VCaP (cell line): ENCODE data around the gene FETUB.

Source experiments
- H3K27ac ChIP-seq: fragments of 450-650 bp; 2 replicates; pipeline ENCODE4 v1.5.1; 2017
- TF ChIP-seq, protein P1 (sequence below): fragments of 450-650 bp; conservative IDR thresholded peaks from 2 replicates; pipeline ENCODE4 v1.5.1; 2017; ENCODE audit warnings: mild to moderate bottlenecking, moderate library complexity

The FETUB gene

DNA sequence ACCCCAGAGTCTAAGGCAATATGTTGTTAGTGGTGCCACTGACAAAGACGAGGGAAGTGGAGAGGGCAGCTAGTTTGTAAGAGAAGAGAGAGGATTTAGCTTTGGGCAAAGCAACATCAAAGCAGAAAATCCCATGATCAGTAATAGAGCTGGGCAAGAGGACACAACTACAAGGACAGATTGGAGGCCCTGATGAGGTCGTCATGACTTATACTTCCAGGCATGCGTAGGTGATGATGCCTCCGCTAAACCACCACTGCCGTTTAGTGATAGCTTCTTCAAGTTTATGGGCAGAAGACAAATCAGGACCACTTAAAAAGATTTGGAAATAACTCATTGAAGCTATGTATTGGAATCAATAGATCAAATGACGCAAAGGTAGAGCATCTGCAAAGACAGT, 28.2 kb downstream of the FETUB start:
- TF ChIP-seq, protein P1, sequence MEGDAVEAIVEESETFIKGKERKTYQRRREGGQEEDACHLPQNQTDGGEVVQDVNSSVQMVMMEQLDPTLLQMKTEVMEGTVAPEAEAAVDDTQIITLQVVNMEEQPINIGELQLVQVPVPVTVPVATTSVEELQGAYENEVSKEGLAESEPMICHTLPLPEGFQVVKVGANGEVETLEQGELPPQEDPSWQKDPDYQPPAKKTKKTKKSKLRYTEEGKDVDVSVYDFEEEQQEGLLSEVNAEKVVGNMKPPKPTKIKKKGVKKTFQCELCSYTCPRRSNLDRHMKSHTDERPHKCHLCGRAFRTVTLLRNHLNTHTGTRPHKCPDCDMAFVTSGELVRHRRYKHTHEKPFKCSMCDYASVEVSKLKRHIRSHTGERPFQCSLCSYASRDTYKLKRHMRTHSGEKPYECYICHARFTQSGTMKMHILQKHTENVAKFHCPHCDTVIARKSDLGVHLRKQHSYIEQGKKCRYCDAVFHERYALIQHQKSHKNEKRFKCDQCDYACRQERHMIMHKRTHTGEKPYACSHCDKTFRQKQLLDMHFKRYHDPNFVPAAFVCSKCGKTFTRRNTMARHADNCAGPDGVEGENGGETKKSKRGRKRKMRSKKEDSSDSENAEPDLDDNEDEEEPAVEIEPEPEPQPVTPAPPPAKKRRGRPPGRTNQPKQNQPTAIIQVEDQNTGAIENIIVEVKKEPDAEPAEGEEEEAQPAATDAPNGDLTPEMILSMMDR: no peak

DNA sequence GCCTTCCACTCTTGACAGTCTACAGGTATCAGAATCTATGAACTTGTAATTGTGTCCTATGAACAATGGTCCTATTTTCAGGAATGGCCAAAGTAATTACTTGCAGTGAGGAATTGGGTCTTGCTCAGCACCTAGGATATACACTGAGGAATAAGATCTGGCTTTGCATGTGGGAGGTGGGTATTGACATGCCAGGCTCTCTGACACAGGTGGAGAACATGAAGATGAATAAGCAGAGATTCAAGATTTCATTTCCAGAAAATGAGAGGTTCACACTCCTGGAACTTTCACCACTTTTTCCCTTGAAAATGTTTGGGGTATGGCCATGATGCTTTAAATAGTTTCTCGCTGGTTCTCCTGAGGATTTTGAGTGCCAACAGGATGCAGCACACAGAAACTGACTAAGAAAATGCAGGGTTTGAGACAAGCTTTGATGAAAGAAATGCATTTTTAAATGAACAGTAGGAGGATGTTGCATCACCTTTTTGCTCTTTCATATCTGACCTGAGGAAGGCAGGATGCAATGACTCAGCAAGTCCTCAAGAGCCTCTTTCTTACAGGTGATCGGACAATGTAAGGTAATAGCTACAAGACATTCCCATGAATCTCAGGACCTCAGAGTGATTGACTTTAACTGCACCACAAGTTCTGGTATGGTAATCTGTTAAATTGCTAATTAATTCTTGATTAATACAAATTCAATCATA, 29.3 kb downstream of the FETUB start:
- TF ChIP-seq, protein P1: no peak
- H3K27ac ChIP-seq: no peak overlapping the region

More for the DNA sequence above, 28.2 kb downstream of the FETUB start:
- no peak overlapping the region for H3K27ac ChIP-seq

DNA sequence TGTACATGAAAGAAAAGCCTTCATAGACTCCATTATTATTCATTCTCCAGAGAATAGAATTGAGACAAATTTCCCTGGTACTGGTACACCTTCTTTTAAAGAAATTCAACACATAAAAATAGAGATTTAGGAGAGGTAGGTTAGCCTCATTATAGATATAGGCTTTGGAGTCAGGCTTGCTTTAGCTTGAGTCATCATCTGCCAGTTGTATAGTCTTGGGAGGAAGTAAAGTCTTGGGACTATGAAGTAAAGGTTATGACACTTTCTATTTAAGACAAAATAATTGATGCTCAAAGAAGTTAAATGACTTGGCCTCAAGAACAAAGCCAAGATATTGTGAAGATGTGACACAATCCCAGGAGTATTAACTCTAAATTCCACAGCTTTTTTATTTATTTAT, 30.0 kb downstream of the FETUB start:
- no peak overlapping the region for H3K27ac ChIP-seq
- TF ChIP-seq, protein P1: no peak

DNA sequence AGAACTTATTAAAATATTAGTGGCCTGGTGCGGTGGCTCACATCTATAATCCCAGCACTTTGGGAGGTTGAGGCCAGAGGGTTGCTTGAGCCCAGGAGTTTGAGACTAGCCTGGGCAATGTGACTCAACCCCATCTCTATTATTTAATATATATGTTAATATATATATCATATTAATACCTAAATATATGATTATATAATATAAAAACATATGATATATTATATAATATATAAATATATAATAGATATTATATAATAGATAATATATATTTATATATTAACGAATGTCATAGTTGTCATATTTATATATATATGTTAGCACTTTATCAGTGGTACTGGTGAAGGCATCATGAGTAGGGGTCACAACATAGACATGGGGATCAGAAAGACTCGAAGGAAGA, 30.9 kb downstream of the FETUB start:
- no peak overlapping the region for H3K27ac ChIP-seq
- TF ChIP-seq, protein P1: no peak

GRCh38 chr3:186678604-186679003, 38.4 kb downstream of the FETUB start:
- no peak overlapping the region for H3K27ac ChIP-seq
- TF ChIP-seq, protein P1: no peak

DNA sequence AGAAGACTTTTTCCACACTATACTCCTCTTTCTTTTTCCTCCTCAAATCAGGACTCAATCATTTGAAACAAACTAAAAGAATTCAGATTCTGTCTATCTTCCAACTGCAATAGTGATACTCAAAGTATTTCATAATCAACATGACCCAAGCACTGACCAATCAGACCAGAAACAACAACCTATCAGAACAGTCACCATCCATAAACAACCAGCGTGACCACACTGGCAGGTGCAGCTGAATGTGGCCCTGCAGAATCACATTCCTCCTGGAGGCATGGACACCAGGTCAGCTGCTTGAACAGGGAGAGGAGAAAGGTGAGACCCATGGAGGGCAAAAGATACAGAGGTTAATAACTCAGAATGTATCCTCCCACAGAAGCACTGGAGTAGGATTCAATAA, 39.0 kb downstream of the FETUB start:
- H3K27ac ChIP-seq: no peak overlapping the region
- TF ChIP-seq, protein P1: no peak

DNA sequence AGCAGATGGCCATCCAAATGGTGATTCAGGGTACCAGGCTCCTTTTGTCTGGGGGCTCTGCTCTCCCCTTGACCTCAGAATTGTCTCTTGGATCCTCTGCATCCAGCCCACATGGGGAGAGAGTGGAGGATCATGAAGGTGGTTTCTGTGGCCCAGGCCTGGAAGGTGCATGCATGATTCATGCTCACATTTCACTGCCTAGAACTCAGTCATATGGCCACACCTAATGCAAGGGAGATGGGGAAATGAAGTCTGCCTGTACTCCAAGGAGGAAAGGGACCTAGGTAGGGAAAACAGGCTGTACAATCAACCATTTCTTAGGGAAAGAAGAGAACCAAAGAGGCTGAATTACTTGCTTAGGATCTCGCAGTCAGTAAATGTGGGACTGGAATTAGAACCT, 40.7 kb downstream of the FETUB start:
- TF ChIP-seq, protein P1: no peak
- no peak overlapping the region for H3K27ac ChIP-seq
